ENCODE measurements around the gene COL5A1.

Gene COL5A1

GRCh38 chr9:134885679-134886412 is 244.2 kb downstream of the COL5A1 start:
- no peak for DNase-seq

DNA sequence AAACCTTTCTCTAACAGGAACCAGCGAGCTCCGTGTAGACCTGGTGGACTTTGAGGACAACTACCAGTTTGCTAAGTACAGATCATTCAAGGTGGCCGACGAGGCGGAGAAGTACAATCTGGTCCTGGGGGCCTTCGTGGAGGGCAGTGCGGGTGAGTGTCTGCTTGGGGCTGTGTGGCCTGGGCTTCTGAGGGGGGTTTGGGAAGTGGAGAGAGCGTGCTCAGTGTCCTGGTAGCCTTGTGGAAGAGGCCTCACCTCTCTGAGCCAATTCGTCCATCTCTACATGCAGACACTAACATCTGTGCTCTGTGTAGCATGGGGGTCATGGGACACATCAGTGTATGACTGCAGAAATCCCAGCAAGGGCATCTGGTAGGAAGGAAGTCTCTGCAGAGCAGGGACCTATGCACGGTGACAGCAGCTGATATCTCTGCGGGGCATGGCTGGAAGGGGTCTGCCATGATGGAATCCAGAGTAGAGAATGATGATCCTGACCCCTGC is 244.9 kb downstream of the COL5A1 start:
- DNase-seq = no peak

- no peak for DNase-seq
Observed at GRCh38 chr9:134887219-134887618, 245.6 kb downstream of the COL5A1 start.

DNA sequence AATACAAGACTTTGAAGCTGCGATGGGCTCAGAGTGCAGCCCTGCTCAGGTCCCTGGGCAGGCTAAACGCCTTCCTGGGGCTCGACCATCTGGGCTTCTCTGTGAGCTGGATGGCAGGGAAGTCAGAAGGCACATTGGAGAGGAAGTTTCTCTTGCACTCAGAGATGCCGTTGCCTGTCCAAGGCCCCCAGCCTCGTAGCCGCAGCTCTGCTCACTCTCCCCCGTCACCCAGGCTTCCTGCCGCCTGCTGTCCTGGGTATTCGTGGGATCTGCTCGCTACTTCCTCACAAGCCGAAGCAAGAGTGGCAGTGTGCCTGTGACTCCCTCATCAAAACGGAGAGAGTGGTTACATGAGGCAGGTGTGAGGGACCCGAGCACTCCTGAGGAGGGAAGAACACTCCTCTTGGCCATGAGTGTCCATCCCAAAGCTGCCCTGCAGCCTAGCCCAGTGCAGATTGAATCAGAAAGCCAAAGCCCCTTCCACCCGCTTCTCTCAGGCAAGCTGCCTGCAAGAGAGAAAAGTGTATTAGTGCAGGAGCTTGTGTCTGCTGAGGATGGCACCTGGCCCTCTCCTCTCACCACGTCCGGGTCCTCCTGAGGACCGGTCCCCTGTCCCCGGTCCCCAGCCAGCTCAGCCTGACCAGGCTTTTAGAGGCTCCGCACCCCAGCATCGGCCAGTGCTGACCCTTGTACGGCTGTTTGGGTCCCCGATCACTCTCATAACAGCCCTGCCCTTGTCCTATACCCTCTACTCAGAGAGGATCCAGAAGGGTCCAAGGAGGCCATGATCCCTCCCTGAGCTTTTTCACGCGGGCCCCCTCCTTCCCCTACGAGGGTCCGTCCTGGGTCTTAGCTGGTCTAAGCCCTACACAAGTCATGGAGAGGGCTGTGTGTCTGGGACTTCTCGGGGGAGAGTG is 246.3 kb downstream of the COL5A1 start:
- no peak for DNase-seq

GRCh38 chr9:134888603-134889190 is 247.1 kb downstream of the COL5A1 start:
- no peak for DNase-seq

- no peak for DNase-seq
Observed at GRCh38 chr9:134889386-134890154, 248.0 kb downstream of the COL5A1 start.

GRCh38 chr9:134890155-134890495 is 248.5 kb downstream of the COL5A1 start:
- DNase-seq = no peak

DNA sequence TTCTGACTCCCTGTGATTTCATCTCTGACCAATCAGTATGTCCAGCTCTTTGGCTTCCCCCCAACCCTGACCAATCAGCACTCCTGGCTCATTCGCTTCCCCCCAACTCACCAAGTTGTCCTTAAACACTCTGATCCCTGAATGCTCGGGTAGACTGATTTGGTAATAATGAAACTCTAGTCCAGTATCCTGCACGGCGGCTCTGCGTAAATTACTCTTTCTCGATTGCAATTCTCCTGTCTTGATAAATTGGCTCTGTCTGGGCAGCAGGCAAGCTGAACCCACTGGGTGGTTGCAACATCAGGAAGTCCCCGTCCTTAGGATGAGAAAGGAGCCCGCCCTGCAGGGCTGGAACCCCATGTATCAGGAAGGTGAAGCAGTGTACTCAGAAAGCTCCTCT is 249.4 kb downstream of the COL5A1 start:
- no peak for DNase-seq

GRCh38 chr9:134891713-134892112 is 250.1 kb downstream of the COL5A1 start:
- no peak for DNase-seq

GRCh38 chr9:134892221-134892620 is 250.6 kb downstream of the COL5A1 start:
- no peak for DNase-seq

DNA sequence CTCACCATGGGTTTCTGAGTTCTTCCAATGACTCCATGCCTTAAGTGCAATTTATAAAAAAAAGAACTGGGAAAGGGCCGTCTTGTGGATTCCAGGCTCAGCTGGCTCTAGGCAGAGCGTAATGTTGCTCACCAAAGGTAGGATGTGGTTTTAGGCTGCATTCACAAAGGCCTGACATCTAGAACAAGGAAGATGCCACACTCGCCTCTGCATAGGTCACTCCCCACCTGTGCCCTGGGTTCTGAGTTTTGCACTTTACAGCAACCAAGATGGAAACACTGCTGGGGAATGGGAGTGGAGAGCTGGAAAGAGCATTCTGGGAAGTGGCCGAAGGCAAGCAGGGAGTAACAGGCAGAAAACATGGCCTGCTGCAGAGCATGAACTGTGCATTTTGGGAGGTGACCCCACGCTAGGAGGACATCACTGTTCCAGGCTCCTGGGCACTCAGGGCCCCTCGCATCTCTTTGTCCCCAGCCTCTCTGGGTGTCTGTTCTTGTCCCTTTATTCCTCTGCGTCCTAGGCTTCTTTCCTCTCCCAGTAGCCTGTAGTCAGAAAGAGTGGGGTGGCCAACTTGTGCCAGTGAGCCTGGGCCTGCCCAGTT is 251.3 kb downstream of the COL5A1 start:
- no peak for DNase-seq
